NOMO-1 (cell line): ENCODE data around the gene RAB29.

ENCODE experiments used
- DNase-seq, 2 experiments: peaks; one replicate each; lab custom pipeline; 2025; ENCODE audit not compliant: unreplicated experiment in 2 of 2; lab: John Stamatoyannopoulos, UW

Gene RAB29

DNA sequence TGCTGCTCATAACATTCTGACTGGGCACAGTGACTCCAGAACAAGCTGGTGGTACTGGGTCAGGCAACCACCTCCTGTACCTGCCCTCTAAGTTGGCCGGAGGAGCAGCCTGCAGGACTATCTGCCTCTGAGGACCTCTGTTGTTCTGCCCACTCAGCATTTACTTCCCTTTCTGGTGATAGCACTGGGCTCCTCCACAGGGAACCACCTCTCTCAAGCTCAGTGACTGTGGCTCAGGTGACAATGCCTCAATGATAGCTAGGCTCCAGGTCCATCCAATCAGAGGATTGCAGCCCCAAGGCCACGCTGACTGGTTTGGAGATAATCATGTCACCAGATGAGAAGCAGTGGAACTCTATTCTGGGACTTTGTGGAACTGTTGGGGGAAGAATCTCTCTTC is 21.9 kb upstream of the RAB29 start:
- DNase-seq: no peak

DNA sequence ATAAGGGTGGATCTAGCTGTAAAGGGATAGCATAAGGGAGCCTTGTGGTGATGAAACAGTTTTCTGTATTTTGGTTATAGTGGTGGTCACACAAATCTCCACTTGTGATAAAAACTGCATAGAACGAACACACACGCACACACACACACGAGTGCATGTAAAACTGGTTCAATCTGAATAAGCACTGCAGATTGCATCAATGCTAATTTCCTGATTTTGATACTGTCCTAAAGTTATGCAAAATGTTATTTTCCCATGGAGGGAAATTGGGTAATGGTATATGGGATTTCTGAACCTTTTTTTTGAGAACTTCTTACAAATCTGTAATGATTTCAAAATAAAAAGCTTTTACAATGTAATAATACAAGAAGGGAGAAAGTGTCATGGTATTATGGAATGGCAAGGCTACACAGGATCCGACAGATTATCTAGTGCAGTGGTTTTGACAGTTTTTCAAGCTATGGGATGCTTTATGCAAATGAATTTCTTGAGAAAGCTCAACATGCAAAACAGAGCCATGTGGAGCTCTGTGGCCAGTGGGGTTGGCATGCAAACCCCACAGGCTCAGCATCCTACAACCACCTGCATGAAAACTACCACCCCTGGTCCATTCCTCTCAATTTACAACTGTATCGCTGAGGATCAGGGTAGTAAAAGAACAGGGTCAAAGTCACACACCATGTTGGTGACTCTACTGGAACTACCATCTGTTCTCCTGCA is 18.9 kb upstream of the RAB29 start:
- DNase-seq: no peak

DNA sequence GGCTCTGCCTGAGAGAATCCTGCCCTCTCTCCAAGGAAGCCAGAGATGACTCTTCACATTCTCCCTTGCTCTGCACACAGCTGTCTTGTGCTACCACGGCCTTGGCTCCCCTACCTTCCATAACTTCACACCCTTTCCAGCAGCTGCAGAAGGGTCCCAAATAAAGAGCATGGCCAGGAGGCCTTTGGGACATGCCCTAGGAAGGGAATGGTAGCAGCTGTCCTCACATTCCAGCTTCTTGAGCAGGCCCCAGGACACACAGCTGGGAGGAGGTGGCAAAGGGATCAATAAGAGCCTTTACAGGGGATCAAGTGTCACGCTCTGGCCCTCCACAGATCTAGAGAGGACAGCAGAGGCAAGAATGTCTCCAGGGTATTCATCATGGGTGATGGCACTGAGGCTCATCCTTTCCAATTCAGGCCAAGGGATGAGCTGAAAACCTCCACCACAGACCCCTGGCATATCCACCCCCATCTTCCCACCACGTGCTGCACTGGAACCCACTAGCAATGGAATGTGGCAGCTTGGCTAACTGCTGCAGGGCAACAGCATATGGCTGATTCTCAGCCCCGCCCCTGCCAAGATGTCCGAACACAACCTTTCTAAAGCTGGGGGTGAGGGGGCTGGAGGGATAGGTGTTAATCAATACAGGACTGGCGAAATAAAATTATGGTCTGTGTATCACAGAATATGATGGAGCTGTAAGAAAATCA is 17.8 kb upstream of the RAB29 start:
- DNase-seq: no peak

GRCh38 chr1:205792481-205792881 is 17.2 kb upstream of the RAB29 start:
- DNase-seq: no peak

- peak; percentile 51 to 71 for DNase-seq
Measured at GRCh38 chr1:205791568-205792180, 16.4 kb upstream of the RAB29 start.

DNA sequence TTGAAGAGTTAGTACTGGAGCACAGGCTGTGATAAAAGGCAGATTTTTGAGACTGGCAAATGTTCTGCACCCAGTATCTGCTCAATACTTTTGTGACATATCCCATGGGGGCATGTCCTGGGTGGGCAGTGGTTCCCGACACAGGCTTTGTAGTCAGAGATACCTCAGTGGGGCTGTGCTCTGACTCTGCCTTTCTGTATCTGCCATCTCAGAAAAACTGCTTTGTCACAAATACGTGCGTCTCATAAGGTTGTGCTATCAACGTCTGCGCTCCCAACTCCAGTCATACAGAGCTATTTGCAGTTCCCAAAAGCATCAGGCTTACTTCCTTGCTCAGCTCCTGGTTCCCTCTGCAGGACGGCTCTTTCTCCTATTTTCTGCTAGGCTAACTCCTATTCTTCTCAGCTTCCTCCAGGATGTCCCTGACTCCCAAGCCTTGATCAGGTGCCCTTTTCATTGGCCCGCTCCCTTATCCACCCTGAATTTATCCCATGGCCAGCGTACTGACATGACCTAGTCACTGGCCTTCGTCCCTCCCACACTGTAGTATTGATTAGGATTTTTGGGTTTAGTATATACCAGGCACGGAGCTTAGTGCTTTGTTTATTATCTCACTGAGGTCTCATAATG is 12.1 kb upstream of the RAB29 start:
- DNase-seq: no peak

GRCh38 chr1:205786601-205787000 is 11.3 kb upstream of the RAB29 start:
- DNase-seq: no peak

DNA sequence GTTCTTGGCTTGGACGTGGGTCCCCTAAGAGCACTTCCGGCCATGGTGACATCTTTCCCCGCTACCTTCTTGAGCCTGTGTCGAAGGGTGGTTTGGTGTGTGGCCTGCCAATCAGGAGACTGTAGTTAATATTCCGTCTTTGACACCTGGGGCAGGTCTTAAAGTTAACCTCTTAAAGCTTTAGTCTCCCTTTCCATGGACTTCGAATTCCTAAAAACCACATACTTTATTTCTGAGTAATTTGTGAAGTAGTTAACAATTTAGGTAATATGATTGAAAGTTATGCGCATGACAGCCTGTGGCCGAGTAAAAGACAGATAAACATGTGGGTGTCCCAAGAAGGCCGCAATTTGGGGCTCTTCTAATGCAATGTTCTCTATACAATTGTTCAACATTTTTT is 10.2 kb upstream of the RAB29 start:
- DNase-seq: no peak

- no peak for DNase-seq
Measured at GRCh38 chr1:205783904-205784303, 8.6 kb upstream of the RAB29 start.

GRCh38 chr1:205783433-205783795 is 8.1 kb upstream of the RAB29 start:
- no peak for DNase-seq

DNA sequence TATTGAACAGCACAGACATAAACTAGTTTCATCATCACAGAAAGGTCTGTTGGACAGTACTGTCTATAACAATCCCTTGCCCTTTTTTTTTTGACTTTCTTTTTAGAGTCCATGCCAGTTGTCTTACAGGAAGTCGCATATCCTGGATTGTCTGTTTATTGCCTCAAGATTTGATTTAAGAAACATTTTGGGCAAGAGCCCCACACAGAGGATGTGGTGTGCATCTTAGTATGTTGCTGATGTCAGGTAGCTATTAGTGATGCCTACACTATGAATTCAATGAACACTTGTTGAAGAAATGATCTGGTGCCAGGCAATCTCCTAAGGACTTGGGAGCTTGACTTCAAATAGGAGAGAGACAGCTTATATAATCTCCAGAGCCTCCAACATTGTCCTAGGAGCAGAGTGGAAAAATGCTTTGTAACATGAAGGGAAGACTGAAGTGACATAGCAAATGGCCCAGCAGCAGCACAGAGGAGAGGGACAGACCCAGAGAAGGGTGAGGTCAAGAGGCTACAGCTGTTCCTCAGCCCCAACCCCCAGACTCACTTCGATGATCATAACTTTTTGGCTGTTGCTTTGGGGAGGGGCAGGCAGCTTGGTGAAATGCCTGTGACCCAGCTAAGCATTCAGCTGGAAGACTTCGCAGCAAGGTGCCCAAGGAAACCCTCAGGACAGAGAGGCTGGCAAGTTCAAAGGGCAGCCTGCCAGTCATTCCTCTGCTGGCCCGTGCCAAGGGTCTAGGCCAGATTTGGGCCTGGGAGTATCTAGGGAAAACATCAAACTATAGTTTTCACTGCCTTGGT is 7.5 kb upstream of the RAB29 start:
- DNase-seq: peak in 1 of 2 experiments; percentile 34

- DNase-seq: no peak
Measured at GRCh38 chr1:205780335-205780734, 5.1 kb upstream of the RAB29 start.

DNA sequence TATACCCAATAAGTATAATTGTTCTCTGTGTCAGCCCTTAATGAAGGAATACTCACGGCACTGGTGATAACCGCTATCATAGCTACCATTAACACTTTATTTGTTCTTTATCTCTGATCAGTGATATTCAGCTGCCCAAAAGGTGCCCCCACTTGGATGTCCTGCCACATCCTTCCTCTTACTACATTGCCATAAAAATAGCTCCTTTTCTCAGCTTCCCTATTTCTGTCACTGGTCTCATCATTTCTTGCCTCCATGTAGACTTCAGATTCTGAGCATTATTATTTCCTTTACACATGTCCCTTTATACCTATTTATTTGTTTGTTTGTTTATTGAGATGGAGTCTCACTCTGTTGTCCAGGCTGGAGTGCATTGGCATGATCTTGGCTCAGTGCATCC is 2.7 kb upstream of the RAB29 start:
- DNase-seq: peak; percentile 63 to 88

- DNase-seq: no peak
Measured at GRCh38 chr1:205775717-205776056, 405 bp upstream of the RAB29 start.

DNA sequence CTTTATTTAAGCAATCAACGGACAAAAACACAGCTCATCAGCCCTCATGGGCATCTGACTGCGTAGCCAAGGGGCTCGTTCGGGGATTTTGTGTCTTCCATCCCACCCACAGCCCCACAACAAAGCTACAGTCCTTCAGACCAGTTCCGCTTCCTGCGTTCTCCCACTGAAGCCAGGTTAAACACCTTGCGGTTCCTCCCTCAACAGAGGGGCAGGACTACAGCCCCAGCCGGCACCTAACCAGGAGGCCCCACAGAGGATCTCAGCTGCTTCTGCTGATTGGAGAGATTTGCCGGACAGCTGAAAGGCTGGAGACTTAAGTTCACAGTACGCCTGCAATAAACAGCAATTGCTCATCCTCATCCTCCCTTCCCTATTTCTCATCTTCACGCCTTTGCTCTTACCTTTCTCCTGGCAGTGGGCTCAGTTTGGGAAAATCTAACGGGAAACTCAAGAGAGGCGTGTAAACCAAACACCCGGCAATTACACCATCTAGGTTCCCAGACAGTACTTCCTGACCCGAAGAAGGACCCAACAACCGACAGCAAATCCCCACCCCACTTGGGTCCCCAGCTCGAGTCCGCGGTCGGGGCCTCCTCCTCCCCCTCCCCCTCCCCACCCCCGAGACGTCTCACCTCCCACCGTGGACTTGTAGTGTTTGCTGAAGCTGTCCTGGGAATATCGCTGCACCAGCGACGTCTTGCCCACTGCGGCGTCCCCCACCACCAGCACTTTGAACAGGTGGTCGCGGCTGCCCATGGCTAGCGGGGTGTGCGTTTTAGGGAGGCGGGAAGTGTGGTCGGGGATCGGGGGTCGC is 876 bp downstream of the RAB29 start:
- DNase-seq: peak in 1 of 2 experiments; percentile 36

DNA sequence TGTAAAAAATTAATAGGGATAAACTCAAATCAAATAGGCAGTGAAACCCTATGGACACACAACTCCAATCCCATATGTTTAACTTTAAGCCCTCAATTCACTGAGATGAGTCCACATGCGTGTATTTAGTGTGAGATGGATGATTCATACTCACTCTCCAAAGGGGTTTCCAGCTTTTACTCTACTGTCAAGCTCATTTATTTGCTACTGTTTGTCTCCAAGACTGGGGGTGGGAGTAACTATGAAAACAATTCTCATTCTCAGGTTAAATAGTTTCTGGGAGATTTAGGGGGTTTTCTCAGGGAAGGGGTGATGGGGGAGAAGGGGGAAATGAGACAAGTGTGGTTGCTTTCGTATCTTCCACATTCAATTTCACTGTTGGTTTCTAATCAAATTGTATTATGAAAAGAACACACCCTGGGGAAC is 2.7 kb downstream of the RAB29 start:
- DNase-seq: no peak

- DNase-seq: no peak
Measured at GRCh38 chr1:205770618-205771017, 4.7 kb downstream of the RAB29 start.

- no peak for DNase-seq
Measured at GRCh38 chr1:205769641-205770365, 5.5 kb downstream of the RAB29 start.

DNA sequence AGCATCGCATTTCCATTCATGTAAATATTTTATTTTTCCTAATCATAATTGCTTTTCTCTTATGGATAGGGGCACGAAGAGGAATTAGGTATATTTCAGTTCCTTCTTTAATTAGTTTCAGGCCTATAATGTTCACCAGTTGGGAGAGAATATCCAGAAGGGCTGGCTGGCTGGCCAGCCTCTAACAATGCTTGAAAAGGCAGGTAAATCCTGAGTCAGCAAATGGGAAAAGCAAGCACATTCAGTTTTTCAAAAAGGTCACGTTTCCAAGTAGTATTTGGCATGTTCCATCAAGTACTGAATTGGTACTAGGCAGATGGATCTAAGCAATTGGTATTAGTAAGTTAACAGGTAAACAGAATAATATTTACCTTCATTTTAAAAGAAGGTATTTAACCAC is 8.0 kb downstream of the RAB29 start:
- no peak for DNase-seq
